Activated naive CD4-positive, alpha-beta T cell treated with anti-CD3 and anti-CD28 coated beads, Interleukin-2, amount 50 U/mL, for 72 hours (primary cell): ENCODE data around the gene TECPR1. TPM values are rescaled to one million over a fixed set of nuclear protein-coding genes. Genes with fewer than 3 reads are reported as not detected.

ENCODE experiments used
- ATAC-seq, 2 donors: fragments of 150-1000 bp; cut with Tn5 transposase; 2 replicates each; pipeline ENCODE4 v1.10.0; 2021; ENCODE audit warnings: mild to moderate bottlenecking in 2 of 2, moderate library complexity in 2 of 2
- DNase-seq, 2 donors: peaks; one replicate each; pipeline ENCODE4 v3.0.0; 2021 to 2022; ENCODE audit warnings: low spot score in 2 of 2
- H3K27ac Mint-ChIP-seq, 2 donors: one replicate each; pipeline ENCODE4 v1.8.0; 2022; ENCODE audit warnings: mild to moderate bottlenecking in 2 of 2, mixed read lengths in 2 of 2
- H3K36me3 Mint-ChIP-seq, 2 donors: one replicate each; pipeline ENCODE4 v1.8.0; 2022; ENCODE audit warnings: mixed read lengths in 2 of 2
- H3K9me3 Mint-ChIP-seq, 2 donors: one replicate each; pipeline ENCODE4 v1.8.0; 2022; ENCODE audit warnings: mixed read lengths in 2 of 2
- total RNA-seq, 2 donors: library from RNA; stranded (reverse); gene quantifications; one replicate each; pipeline ENCODE4 v1.2.3, GENCODE V29; 2022

TECPR1 gene
- total RNA-seq, 2 donors from 2014 or later = 37.9 to 62.0 TPM

GRCh38 chr7:98286701-98287485, 34.9 kb upstream of the TECPR1 start:
- ATAC-seq = no peak
- DNase-seq = no peak
- Mint-ChIP-seq H3K36me3 (peaks cover 0 to 8% of the 10 kb centered on the region in 2 donors), H3K27ac (peak overlapping the region in 1 of 2 donors; percentile 46), H3K9me3 (no peaks in the 10 kb centered on the region)

GRCh38 chr7:98286093-98286539, 34.1 kb upstream of the TECPR1 start:
- ATAC-seq (no peak), DNase-seq (no peak)
- Mint-ChIP-seq H3K27ac (no peak overlapping the region), H3K36me3 (peaks cover 0 to 8% of the 10 kb centered on the region in 2 donors), H3K9me3 (no peaks in the 10 kb centered on the region)

- peak overlapping the region; percentile 46 to 61 for H3K27ac Mint-ChIP-seq
- H3K9me3 Mint-ChIP-seq = no peaks in the 10 kb centered on the region
- DNase-seq (no peak), ATAC-seq (no peak)
- peaks cover 0 to 8% of the 10 kb centered on the region in 2 donors for H3K36me3 Mint-ChIP-seq
Observed at GRCh38 chr7:98285157-98286092, 33.4 kb upstream of the TECPR1 start.

GRCh38 chr7:98284335-98285036, 32.5 kb upstream of the TECPR1 start:
- DNase-seq (no peak), ATAC-seq (no peak)
- Mint-ChIP-seq H3K36me3 (peaks cover 0 to 8% of the 10 kb centered on the region in 2 donors), H3K9me3 (no peaks in the 10 kb centered on the region), H3K27ac (peak overlapping the region; percentile 61 to 91)

GRCh38 chr7:98283887-98284222, 31.8 kb upstream of the TECPR1 start:
- Mint-ChIP-seq H3K36me3 (peaks cover 0 to 8% of the 10 kb centered on the region in 2 donors), H3K9me3 (no peaks in the 10 kb centered on the region), H3K27ac (peak overlapping the region in 1 of 2 donors; percentile 61)
- DNase-seq = no peak
- no peak for ATAC-seq

GRCh38 chr7:98283127-98283886, 31.3 kb upstream of the TECPR1 start:
- DNase-seq (no peak), ATAC-seq (no peak)
- H3K27ac Mint-ChIP-seq = peak overlapping the region; percentile 79 to 91
- peaks cover 0 to 8% of the 10 kb centered on the region in 2 donors for H3K36me3 Mint-ChIP-seq
- no peaks in the 10 kb centered on the region for H3K9me3 Mint-ChIP-seq

GRCh38 chr7:98282703-98283102, 30.7 kb upstream of the TECPR1 start:
- ATAC-seq (no peak), DNase-seq (no peak)
- H3K9me3 Mint-ChIP-seq = no peaks in the 10 kb centered on the region
- peak overlapping the region; percentile 79 to 91 for H3K27ac Mint-ChIP-seq
- H3K36me3 Mint-ChIP-seq = peaks cover 0 to 8% of the 10 kb centered on the region in 2 donors

- ATAC-seq (peak; percentile 43 to 49), DNase-seq (peak in 1 of 2 donors; percentile 26)
- peaks cover 0 to 8% of the 10 kb centered on the region in 2 donors for H3K36me3 Mint-ChIP-seq
- peak overlapping the region; percentile 79 to 97 for H3K27ac Mint-ChIP-seq
- no peaks in the 10 kb centered on the region for H3K9me3 Mint-ChIP-seq
Observed at GRCh38 chr7:98281757-98282606, 29.9 kb upstream of the TECPR1 start.

GRCh38 chr7:98280791-98281756, 29.0 kb upstream of the TECPR1 start, which contains the start of gene BRI3:
TSS of gene BRI3 (plus strand) at chr7:98281686. CDS start at chr7:98281796, 110 bp downstream.
- Mint-ChIP-seq H3K9me3 (no peaks in the 10 kb centered on the region), H3K36me3 (peaks cover 0 to 8% of the 10 kb centered on the region in 2 donors), H3K27ac (peak within 1 kb of the TSS; percentile 79 to 97)
- DNase-seq (peak; percentile 84 to 85), ATAC-seq (peak; percentile 85 to 86)

- H3K9me3 Mint-ChIP-seq = no peaks in the 10 kb centered on the region
- peaks cover 0 to 8% of the 10 kb centered on the region in 2 donors for H3K36me3 Mint-ChIP-seq
- ATAC-seq (no peak), DNase-seq (no peak)
- H3K27ac Mint-ChIP-seq = peak overlapping the region in 1 of 2 donors; percentile 79
Observed at GRCh38 chr7:98280296-98280695, 28.3 kb upstream of the TECPR1 start.

- H3K36me3 Mint-ChIP-seq = peaks cover 0 to 8% of the 10 kb centered on the region in 2 donors
- H3K9me3 Mint-ChIP-seq = no peaks in the 10 kb centered on the region
- no peak overlapping the region for H3K27ac Mint-ChIP-seq
- no peak for DNase-seq
- ATAC-seq = no peak
Observed at GRCh38 chr7:98278936-98279335, 26.9 kb upstream of the TECPR1 start.

- DNase-seq (no peak), ATAC-seq (no peak)
- H3K9me3 Mint-ChIP-seq = no peaks in the 10 kb centered on the region
- H3K27ac Mint-ChIP-seq = no peak overlapping the region
- peaks cover 0 to 8% of the 10 kb centered on the region in 2 donors for H3K36me3 Mint-ChIP-seq
Observed at GRCh38 chr7:98278408-98278807, 26.4 kb upstream of the TECPR1 start.

- ATAC-seq (no peak), DNase-seq (no peak)
- H3K27ac Mint-ChIP-seq = no peak overlapping the region
- no peaks in the 10 kb centered on the region for H3K9me3 Mint-ChIP-seq
- H3K36me3 Mint-ChIP-seq = no peaks in the 10 kb centered on the region
Observed at GRCh38 chr7:98276241-98276761, 24.3 kb upstream of the TECPR1 start.

GRCh38 chr7:98267303-98267702, 15.3 kb upstream of the TECPR1 start:
- no peak overlapping the region for H3K27ac Mint-ChIP-seq

More at GRCh38 chr7:98267303-98267702, 15.3 kb upstream of the TECPR1 start:
- Mint-ChIP-seq H3K9me3 (no peaks in the 10 kb centered on the region), H3K36me3 (peaks cover 0 to 6% of the 10 kb centered on the region in 2 donors)
- no peak for ATAC-seq
- no peak for DNase-seq
